Measurements from ENCODE around the gene MYBPC3.

Gene MYBPC3

GRCh38 chr11:47383071-47383470, 30.6 kb upstream of the MYBPC3 start:
- no peak for DNase-seq

GRCh38 chr11:47380078-47380477, 27.6 kb upstream of the MYBPC3 start:
- no peak for DNase-seq

DNA sequence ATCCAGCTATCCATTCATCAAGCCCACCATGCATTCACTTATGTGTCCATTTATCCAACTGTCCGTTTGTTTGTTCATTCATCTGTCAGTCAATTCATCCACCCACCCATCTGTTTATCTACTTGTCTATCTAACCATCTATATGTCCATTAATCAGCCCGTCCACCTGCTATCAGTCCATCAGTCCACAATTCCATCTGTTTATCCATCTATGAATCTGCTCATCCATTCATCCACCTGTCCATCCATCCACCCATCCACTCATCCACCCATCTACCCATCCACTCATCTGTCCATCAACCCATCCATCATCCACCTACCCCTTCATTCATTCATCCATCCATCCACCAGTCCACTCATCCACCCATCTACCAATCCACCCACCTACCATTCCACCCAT, 26.8 kb upstream of the MYBPC3 start:
- no peak for DNase-seq

DNA sequence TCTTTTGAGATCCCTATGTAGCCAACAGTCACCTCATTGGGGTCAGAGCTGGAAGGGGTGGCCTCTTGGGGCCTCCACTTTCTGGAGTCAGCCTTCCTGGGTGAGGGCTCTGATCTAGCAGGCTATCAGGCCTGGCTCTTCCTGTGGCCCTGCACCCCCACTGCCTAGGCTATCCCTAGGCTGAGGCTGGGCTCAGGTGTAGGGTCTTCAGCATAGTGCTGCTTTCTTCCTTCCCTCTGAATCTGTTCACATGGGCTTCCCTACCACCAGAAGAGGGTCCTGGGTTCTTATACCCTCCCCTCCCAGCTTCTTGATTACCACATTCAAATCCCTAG, 26.3 kb upstream of the MYBPC3 start:
- DNase-seq, result no peak

DNA sequence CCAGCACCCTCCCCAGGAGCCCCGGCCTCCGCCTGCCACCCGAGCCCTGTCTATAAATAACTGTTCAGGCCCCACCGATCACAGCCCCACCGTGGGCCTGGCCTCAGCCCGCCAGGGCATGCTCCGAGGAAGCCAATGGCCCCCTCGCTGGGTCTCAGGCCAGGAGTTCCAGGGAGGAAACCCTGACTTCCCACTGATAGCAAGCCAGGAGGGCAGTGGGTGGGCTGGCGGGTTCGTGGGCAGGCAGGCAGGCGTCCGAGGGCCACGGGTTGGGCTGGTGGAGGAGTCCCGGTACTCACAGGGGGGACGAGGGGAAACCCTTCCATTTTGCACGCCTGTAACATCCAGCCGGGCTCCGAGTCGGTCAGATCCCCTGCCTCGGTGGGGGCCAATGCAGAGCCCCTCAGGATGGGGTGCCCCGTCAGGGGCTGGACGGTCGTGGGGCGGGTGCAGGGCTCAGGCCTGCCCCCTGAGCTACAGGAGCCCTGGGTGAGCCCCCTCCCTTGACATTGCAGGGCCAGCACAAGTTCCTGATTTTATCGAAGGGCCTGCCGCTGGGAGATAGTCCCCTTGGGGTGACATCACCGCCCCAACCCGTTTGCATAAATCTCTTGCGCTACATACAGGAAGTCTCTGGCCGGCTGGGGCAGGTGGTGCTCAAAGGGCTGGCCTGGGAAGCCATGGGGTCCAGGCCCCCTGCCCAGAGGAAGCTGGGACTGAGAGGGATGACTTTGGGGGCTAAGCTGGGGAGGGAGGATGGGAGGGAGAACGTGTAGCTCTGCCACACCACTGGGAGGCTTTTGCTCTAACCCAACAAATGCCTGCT, 25.7 kb upstream of the MYBPC3 start, which contains the start of gene SPI1:
Gene SPI1, minus strand, starts transcription at position 538 of the 826 bp plus-strand sequence. Its CDS starts 194 bp downstream, at position 344.
- DNase-seq, result peak; percentile 71 to 87

DNA sequence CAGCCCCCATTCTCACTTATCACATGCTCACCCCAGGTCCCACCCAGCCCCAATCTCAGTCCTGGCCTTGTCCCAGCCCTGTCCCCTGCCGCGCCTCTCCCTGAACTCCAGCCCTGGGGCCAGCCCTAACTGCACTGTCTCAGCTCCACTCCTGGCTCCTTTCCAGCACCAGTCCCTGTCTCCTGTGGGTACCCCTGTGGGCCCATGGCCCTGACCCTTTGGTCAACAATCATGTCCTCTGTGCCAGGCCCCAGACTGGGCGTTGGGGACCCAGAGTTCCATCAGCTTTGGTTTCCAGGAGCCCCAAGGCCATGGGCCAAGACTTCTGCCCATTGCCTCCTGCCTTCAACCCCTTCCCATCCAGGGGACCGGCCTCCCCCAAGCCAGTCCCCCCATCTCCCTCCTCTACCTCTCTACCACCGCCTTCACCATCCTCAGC, 25.1 kb upstream of the MYBPC3 start:
- no peak for DNase-seq

DNA sequence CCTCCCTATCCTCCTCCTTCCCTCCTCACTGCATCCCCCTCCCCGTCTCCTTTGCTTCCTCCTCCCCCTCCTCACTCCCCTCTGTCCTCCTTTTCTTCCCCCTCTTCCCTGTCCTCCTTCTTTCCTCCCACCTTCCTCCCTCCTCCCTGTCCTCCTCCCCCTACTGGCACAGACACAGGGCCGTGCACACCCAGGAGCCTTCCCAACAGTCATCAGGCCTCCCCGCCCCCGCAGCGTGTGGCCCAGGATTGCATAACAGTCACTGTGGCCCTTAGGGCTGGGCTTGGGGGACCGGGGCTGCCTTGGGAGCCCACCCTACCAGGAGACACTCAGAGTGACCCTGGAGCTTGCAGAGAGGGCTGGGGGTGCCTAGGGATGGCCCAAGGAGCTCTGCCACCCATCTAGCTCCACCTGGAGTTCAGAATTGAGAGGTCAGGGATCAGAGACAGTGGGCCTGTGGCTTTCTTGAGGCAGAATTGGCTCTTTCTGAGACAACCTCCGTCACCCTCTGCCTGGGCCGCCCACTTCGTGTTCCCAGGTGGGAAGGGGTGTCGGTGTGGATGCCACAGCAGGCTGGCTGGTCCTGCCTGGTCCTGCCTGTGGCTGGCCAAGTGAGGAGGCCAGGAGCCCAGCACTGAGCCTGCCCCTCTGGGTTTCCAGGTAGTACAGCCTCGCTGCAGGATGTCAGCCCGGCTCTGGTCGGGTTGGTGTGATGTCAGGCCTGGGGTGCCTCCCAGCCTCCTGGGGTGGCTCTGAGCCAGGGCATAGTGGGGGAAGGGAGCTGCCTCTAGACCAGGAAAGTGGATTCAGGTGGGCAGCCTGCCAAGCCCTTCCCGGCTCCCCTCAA, 24.2 kb upstream of the MYBPC3 start:
- DNase-seq, result peak; percentile 6 to 54

DNA sequence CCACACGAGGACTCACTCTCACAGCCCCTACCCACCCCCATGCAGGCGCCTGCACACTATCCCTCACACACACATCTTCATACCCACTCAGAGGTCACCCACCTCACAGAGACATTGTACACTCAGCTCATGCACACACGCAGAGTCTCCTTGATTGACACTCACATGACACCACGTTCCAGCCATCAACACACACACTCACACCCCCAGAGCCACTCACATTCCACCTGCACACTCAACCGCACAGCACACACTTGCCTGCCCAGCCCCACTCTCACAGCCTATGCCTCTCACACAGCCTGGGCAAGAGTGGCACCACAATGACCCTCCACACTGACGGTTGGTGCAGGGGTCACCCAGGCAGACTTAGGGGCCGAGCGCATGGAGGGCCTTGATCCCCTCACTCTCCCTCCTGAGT, 23.6 kb upstream of the MYBPC3 start:
- DNase-seq, result no peak

GRCh38 chr11:47375546-47376085, 23.1 kb upstream of the MYBPC3 start:
- no peak for DNase-seq

- DNase-seq, result no peak
These were observed 22.5 kb upstream of the MYBPC3 start for GRCh38 chr11:47375020-47375419.

- DNase-seq, result no peak
These were observed 22.2 kb upstream of the MYBPC3 start for GRCh38 chr11:47374720-47375019.

- peak; percentile 52 to 65 for DNase-seq
These were observed 21.6 kb upstream of the MYBPC3 start for GRCh38 chr11:47373876-47374719.

- DNase-seq, result no peak
These were observed 19.9 kb upstream of the MYBPC3 start for GRCh38 chr11:47372422-47372821.

DNA sequence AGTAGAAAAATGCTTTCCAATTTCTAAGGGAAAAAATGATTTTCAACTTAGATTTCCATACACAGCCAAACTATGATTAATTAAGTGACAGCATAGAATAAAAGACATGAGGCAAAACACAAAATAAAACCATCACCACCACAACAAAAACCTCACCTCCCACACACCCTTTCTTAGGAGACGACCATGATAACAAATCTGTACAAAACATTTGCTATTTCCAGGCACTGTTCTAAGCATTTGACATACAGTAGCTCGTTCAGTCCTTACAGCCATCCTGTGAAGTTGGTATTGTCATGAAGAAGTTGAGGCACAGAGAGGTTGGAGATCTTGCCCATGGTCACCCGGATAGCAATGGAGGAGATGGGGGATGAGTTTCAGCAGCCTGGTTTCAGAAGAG, 17.2 kb upstream of the MYBPC3 start:
- no peak for DNase-seq

GRCh38 chr11:47366020-47366490, 13.6 kb upstream of the MYBPC3 start:
- no peak for DNase-seq

- no peak for DNase-seq
These were observed 8.9 kb upstream of the MYBPC3 start for GRCh38 chr11:47361419-47361818.

GRCh38 chr11:47360341-47360740, 7.8 kb upstream of the MYBPC3 start:
- DNase-seq, result no peak

DNA sequence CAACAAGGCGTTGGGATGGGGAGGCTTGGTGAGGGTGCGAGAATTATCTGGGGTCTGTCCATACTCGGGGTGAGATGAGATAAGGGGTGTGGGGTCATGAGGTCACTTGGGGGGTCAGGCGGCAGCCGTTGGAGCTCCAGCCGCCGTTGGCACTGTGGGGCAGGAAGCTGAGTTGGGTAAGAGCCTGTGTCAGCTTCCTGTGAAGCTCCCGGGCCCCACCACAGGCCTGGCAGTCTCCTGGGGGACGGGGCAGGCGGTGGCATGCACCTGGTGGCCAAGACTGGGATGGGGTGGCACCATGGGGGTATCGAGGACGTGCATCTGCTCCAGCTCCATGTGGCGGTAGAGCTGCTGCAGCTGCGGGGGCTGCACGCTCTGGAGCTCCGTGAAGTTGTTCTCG, 7.1 kb upstream of the MYBPC3 start:
- DNase-seq, result peak; percentile 45 to 70

- no peak for DNase-seq
These were observed 6.7 kb upstream of the MYBPC3 start for GRCh38 chr11:47359162-47359561.

- no peak for DNase-seq
These were observed 6.2 kb upstream of the MYBPC3 start for GRCh38 chr11:47358731-47359051.

DNA sequence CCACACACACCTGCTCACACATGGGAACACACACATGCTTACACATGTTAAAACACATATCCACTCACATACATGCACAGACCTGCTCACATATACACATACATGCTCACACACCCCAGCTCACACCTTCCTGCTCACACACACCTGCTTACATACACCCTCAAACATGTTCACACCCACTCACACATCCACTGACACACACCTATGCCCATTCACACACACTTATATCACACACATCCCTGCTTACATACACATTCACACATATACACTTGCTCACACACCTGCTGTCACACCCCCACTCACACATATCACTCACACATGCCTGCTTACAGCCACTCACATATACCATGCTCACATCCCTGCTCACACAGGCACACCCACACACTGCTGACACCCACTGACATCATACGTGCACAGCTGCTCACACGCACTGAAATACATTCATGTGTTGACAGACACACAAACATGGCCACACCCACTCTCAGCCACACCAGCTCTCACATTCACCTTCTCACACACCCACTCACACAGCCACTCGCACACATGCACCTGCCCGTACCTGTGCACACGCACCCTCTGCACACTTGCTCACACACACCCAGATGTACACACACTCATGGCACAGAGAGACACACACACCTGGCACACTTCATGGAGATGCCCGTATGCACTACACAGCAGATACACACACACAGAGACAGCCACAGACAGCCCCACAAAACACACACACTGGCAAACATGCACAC, 5.7 kb upstream of the MYBPC3 start:
- no peak for DNase-seq

DNA sequence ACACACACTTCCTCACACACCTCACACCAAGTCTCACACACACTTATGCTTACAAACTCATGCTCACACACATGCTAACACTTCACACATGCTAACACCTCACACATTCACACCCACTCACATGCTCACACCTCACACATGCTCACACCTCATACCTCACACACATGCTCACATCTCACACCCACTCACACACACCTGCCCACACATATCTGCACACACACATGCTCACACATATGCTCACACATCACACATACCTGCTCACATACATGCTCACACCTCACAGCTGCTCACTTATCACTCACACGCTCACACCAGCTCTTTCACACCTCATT, 4.5 kb upstream of the MYBPC3 start:
- no peak for DNase-seq
